NCI-H2029 treated with DMSO at 0.1 percent for 48 hours (cell line): ENCODE results near the gene HINT1.
"Not testable (repeated sequence)": the region's sequence is repeated elsewhere in the genome, so short reads cannot be mapped to it uniquely, and the experiment has no call there.

ENCODE experiments used
- DNase-seq: peaks from one replicate; lab custom pipeline; 2025; lab: John Stamatoyannopoulos, UW

HINT1 gene

DNA sequence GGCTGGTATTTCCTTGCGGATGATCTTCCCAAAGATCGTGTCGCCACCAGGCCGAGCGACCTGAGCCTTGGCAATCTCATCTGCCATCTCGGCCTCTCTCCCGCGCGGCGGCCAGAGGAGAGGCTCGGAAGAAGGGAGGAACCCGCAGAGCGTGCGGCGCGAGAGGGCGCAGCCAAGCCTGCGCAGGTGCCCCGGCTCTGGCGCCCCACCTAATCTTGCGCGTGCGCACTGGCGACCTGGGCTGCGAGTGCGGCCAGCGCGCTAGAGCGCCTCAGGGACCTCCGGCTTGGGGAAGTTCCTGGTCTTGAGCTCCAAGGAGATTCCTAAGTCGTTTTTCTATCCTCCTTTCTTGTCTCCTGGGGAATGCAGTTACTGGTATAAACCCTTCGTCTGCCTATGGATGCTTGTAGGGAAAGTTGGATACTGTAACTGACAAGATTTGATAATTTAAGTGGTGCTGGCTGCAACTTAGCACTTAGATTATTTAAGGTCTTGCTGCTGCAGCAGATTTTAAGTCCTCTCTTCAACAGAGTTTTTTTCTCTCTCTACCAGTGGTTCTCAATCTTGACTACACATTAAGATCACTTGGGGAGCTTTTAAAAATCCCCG, at the start of gene HINT1:
TSS of gene HINT1 (minus strand) at position 138 of the 609 bp plus-strand sequence. CDS start at position 87, 51 bp downstream.
- DNase-seq, result peak; percentile 86

GRCh38 chr5:131214609-131215227, 49.7 kb upstream of the HINT1 start:
- DNase-seq, result no peak

GRCh38 chr5:131212471-131213021, 47.5 kb upstream of the HINT1 start:
- DNase-seq, result no peak

- no peak for DNase-seq
Measured at GRCh38 chr5:131211669-131212068, 46.6 kb upstream of the HINT1 start.

- DNase-seq, result no peak
Measured at GRCh38 chr5:131210151-131210510, 45.1 kb upstream of the HINT1 start.

GRCh38 chr5:131209506-131210150, 44.6 kb upstream of the HINT1 start:
- peak; percentile 61 for DNase-seq

DNA sequence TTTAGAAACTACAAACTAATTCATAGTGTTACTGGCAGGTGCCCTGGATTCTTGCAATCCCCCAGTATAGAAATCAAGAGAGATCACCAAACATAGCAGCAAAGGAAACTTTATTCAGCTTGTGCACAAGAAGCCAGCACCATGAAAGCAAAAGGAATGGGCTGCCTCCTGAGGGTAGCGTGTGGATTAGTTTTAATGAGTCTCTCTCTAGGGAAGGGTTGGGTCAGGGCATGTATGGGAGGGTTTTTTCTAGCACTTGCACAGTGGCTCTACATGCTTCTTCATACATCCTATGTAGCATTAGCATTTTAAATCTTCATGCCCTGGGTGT, 44.1 kb upstream of the HINT1 start:
- DNase-seq, result no peak

- no peak for DNase-seq
Measured at GRCh38 chr5:131206772-131207171, 41.7 kb upstream of the HINT1 start.

DNA sequence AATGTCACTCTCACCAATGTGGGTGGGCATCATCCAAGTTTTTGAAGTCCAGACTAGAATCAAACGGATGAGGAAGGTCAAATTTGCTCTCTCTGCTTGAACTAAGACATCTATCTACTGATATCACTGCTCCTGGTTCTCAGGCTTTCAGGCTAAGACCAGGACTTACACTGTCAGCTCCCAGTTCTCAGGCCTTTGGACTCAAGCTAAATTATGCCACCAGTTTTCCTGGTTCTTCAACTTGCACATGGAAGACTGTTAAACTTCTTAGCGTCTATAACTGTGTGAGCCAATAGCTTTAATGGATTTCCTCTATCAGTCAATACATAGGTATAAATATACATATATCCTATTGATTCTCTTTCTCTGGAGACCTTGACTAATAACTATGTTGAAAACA, 41.0 kb upstream of the HINT1 start:
- no peak for DNase-seq

GRCh38 chr5:131204964-131205363, 39.9 kb upstream of the HINT1 start:
- DNase-seq, result no peak

GRCh38 chr5:131200560-131200959, 35.5 kb upstream of the HINT1 start:
- DNase-seq, result no peak

DNA sequence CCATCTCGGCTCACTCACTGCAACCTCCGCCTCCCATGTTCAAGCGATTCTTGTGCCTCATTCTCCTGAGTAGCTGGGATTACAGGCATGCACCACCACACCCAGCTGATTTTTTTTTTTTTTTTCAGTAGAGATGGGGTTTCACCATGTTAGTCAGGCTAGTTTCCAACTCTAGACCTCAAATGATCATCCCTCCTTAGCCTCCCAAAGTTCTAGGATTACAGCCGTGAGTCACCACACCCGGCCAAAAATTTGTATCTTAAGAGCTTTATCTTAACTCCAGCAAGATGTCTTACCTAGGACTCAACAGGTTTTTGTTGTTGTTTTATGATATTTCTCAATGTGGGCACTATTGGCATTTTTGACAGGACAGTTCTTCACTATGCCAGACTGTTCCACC, 33.6 kb upstream of the HINT1 start:
- DNase-seq, result no peak

- no peak for DNase-seq
Measured at GRCh38 chr5:131196331-131196730, 31.3 kb upstream of the HINT1 start.

DNA sequence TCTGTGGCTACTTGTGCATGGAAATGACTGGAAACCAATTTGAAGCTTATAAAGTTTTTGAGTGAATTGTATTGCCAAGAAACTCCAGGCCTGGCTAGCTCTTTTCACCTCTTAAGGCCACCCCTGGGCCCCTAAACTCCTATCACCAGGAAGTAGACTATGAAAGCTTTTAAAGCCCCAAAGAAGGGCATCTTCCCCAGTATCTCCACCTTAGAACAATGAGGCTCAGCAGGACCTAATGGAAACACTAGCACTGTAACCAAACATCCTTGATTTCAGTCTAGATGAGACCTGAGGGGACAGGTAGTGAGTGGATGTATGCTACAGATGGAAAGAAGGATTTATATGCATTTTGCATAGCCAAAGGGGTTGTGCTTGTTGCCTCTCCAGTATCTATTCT, 30.6 kb upstream of the HINT1 start:
- no peak for DNase-seq

DNA sequence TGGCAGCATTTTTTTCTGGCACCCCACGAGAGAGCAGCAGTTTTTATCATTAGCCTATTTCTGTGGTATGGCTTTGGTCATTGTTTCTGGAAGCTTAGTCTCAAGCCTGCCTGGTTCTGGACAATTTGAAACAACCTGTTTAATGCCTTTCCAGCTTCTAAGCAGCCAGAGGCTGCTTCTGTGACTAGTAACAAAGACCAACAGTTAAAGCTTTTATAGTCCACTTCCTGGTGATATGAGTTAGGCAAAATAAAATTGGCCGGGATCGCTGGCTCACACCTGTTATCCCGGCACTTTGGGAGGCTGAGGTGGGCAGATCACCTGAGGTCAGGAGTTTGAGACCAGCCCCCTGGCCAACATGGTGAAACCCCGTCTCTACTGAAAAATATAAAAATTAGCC, 29.7 kb upstream of the HINT1 start:
- DNase-seq, result no peak

- not testable (repeated sequence) for DNase-seq
Measured at GRCh38 chr5:131193897-131194296, 28.8 kb upstream of the HINT1 start.

DNA sequence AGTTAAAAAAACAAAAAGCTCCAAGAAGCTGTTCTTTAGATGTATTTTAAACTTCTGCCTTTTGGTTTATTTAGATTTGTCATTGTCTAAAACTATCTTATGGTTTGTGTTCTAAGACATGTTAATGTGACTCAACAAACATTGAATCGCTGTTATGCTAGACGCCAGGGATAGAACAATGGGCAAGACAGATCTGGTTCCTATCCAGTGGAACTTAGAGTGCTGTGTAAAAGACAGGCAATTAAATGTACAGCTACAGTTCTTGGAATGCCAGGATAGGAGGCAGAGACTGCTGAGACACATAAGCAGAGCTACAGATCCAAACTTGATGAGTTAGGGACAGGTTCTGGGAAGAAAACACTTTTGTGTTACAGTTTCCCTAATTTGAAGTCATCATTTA, 28.1 kb upstream of the HINT1 start:
- DNase-seq, result no peak

DNA sequence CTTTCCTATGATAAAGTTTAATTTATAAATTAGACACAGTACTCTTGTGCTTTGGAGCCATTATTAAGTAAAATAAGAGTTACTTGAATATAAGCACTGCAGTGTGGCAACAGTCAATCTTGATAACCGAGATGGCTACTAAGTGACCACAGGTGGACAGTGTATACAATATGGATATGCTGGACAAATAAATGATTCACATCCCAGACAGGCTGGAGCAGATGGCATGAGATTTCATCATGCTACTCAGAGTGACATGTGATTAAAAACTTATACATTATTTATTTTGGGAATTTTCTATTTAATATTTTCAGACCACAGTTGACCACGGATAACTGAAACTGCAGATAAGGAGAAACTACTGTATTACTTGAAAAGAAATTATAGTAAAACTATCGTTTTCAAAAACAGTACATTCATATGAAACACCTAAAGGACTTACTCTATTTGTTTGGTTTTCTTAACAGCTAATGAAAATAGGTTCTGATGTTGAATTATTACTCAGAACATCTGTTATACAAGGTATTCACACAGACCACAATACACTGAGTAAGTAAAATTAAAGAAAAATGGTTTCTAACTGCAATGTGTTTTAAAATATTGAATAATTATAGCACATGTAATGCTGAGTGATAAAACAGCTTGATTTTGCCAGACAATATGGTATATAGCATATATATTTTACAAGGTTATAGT, 21.7 kb upstream of the HINT1 start:
- DNase-seq, result no peak

DNA sequence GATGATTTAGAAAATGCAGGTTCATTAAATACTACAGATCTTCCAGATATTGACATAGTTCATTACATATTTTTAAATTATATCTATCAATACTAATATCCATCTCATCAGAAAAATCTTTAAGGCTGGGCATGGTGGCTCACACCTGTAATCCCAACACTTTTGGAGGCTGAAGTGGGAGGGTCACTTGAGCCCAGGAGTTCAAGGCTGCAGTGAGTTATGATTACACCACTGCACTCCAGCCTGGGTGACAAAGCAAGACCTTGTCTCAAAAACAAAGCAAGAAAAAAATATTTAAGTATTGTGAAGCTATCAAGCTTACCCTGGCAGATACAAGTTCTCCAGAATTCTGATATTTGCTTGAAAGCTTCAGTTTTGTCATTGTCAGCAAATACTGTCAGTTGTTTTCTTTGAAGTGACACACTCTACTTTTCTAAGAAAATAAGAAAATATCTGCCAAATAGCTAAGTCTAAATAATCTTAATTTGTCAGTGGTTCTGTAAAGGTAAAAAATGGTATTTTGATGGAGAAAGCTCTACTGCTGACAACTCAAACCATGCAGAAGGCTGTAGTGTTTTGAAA, 20.6 kb upstream of the HINT1 start:
- no peak for DNase-seq

- DNase-seq, result no peak
Measured at GRCh38 chr5:131182839-131183238, 17.8 kb upstream of the HINT1 start.

DNA sequence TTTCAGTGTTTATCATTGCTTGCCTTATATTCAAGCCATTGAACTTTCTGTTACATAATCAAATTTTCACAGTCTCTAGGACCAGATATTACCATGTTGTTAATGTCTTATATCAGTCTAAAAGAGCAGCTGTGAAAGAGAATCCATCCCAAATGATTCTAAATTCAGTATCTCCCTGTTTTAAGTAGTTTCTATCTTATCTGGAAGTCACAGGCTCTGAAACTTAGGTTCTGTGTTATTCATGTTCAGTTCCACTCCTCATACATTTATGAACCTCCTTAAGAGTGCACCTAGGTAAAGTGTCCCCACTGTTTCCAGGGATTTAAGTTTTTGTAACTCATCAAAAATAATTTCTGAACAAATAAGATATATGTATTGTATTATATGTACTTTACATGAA, 15.4 kb upstream of the HINT1 start:
- DNase-seq, result no peak

GRCh38 chr5:131171276-131171810, 6.3 kb upstream of the HINT1 start:
- no peak for DNase-seq
